ENCODE data around the gene NSUN7.

DNA sequence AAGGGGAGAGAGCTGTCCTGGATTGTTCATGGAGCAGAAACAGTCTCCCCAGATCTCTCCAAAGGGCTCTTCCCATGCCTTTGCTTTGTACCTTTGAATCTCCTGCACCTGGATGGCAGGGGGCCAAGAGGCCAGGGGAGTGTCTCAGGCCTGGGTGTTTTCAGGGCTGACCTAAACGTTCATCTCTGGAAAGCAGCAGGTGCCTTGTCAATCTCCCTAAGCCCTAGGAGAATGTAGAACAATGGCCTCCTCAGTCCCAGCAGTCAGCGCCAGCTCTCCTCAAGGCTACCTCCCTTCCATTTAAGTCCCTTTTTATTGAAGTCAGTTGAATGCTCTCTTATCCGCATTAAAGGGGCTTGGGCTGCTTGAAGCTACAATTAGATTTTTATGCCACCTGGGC is 31.2 kb upstream of the NSUN7 start:
- TF ChIP-seq, protein P1, sequence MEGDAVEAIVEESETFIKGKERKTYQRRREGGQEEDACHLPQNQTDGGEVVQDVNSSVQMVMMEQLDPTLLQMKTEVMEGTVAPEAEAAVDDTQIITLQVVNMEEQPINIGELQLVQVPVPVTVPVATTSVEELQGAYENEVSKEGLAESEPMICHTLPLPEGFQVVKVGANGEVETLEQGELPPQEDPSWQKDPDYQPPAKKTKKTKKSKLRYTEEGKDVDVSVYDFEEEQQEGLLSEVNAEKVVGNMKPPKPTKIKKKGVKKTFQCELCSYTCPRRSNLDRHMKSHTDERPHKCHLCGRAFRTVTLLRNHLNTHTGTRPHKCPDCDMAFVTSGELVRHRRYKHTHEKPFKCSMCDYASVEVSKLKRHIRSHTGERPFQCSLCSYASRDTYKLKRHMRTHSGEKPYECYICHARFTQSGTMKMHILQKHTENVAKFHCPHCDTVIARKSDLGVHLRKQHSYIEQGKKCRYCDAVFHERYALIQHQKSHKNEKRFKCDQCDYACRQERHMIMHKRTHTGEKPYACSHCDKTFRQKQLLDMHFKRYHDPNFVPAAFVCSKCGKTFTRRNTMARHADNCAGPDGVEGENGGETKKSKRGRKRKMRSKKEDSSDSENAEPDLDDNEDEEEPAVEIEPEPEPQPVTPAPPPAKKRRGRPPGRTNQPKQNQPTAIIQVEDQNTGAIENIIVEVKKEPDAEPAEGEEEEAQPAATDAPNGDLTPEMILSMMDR (IDR thresholded peaks at IDR 0.05; ENCODE audit: low read length), result no peak
- TF ChIP-seq EZH2 (IDR thresholded peaks at IDR 0.05; ENCODE audit: borderline replicate concordance, low read length), result no peak
